Smooth muscle cell (in vitro differentiated cells): ENCODE data around the gene MPPED1. TPM values are rescaled to one million over a fixed set of nuclear protein-coding genes. Genes with fewer than 3 reads are reported as not detected.

ENCODE experiments used
- DNase-seq: peaks from one replicate; lab custom pipeline; 2025; ENCODE audit not compliant: unreplicated experiment; lab: John Stamatoyannopoulos, UW
- H2AFZ ChIP-seq: fragments of 200-600 bp; sonication (generic); 2 replicates; pipeline ENCODE4 v1.6.0; 2016; ENCODE audit warnings: antibody characterized with exemption, low read depth, mild to moderate bottlenecking
- H3F3A ChIP-seq: fragments of 200-600 bp; sonication (generic); 2 replicates; pipeline ENCODE4 v1.6.0; 2017; ENCODE audit warnings: antibody characterized with exemption, low read depth
- H3K27ac ChIP-seq: fragments of 200-600 bp; sonication (generic); 2 replicates; pipeline ENCODE4 v1.5.1; 2016; ENCODE audit warnings: low read depth, mild to moderate bottlenecking
- H3K27me3 ChIP-seq: fragments of 200-600 bp; sonication (generic); 2 replicates; pipeline ENCODE4 v1.6.1; 2016; ENCODE audit warnings: low read depth, mild to moderate bottlenecking
- H3K36me3 ChIP-seq: fragments of 200-600 bp; sonication (generic); 2 replicates; pipeline ENCODE4 v1.5.1; 2016; ENCODE audit warnings: low read depth
- H3K4me1 ChIP-seq: fragments of 200-600 bp; sonication (generic); 2 replicates; pipeline ENCODE4 v1.5.1; 2016; ENCODE audit warnings: low read depth
- H3K4me2 ChIP-seq: fragments of 200-600 bp; sonication (generic); 2 replicates; pipeline ENCODE4 v1.6.0; 2016; ENCODE audit warnings: mild to moderate bottlenecking
- H3K4me3 ChIP-seq: fragments of 200-600 bp; sonication (generic); 2 replicates; pipeline ENCODE4 v1.5.1; 2016; ENCODE audit warnings: mild to moderate bottlenecking
- H3K79me2 ChIP-seq: fragments of 200-600 bp; sonication (generic); 2 replicates; pipeline ENCODE4 v1.6.0; 2016; ENCODE audit warnings: low read depth, mild to moderate bottlenecking
- H3K9ac ChIP-seq: fragments of 200-600 bp; sonication (generic); 2 replicates; pipeline ENCODE4 v1.6.0; 2016; ENCODE audit warnings: low read depth
- H3K9me3 ChIP-seq: fragments of 200-600 bp; sonication (generic); replicated peaks from 2 replicates; pipeline ENCODE4 v1.5.1; 2016; ENCODE audit warnings: low read depth
- H4K20me1 ChIP-seq: fragments of 200-600 bp; sonication (generic); 2 replicates; pipeline ENCODE4 v1.6.0; 2016; ENCODE audit warnings: low read depth
- WGBS: methylation state at CpG from one replicate; pipeline ENCODE4 v1.1.7; 2016; ENCODE audit warnings: low lambda C conversion rate; 5-methylcytosine and 5-hydroxymethylcytosine counted together
- polyA plus RNA-seq: library from polyadenylated mRNA; unstranded; fragments of >200 nt; fragmentation: Nextera tagmentation; extraction: Ambion mirVana; gene quantifications from 2 replicates; pipeline ENCODE4 v1.2.1, GENCODE V29; 2016
- total RNA-seq: library from RNA; depleted of rRNA; stranded (reverse); fragments of >200 nt; gene quantifications from 2 replicates; pipeline ENCODE4 v1.2.3, GENCODE V29; 2014
- TF ChIP-seq, protein P1 (sequence below): fragments of 200-600 bp; sonication (generic); IDR thresholded peaks from 2 replicates; pipeline ENCODE4 v1.5.1; 2017; ENCODE audit warnings: borderline replicate concordance, mild to moderate bottlenecking, antibody characterized with exemption; ENCODE audit not compliant: insufficient read depth, poor library complexity, severe bottlenecking

MPPED1 gene
- total and polyA plus RNA-seq, 2 experiments from 2014 or later, result not detected

DNA sequence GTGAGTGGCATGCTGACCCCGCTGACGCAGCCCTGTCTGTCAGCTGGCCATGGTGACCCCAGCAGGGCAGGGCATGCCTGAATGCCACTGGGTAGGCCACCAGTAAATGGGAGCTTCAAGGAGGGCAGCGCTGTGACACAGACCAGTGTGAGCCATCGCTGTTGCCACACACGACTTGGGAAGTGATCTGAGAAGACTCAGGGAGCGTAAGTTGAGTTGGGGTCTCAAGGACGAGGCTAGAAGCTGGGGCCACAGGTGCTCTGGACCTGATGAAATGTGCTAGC lies 28.2 kb downstream of the MPPED1 start:
- Histone ChIP-seq H3K27ac (no peak overlapping the region), H3K9me3 (no peaks in the 10 kb centered on the region), H3K9ac (no peak overlapping the region), H3K79me2 (no peaks in the 10 kb centered on the region), H4K20me1 (no peaks in the 10 kb centered on the region), H2AFZ (no peak overlapping the region), H3K36me3 (no peaks in the 10 kb centered on the region), H3K4me3 (no peak overlapping the region), H3K4me2 (no peak overlapping the region), H3F3A (no peaks in the 10 kb centered on the region), H3K4me1 (no peaks in the 10 kb centered on the region), H3K27me3 (peaks cover 28% of the 10 kb centered on the region)
- no peak for DNase-seq
- 90% methylated on average over 7 of the region's 7 CpGs for WGBS
- TF ChIP-seq, protein P1, sequence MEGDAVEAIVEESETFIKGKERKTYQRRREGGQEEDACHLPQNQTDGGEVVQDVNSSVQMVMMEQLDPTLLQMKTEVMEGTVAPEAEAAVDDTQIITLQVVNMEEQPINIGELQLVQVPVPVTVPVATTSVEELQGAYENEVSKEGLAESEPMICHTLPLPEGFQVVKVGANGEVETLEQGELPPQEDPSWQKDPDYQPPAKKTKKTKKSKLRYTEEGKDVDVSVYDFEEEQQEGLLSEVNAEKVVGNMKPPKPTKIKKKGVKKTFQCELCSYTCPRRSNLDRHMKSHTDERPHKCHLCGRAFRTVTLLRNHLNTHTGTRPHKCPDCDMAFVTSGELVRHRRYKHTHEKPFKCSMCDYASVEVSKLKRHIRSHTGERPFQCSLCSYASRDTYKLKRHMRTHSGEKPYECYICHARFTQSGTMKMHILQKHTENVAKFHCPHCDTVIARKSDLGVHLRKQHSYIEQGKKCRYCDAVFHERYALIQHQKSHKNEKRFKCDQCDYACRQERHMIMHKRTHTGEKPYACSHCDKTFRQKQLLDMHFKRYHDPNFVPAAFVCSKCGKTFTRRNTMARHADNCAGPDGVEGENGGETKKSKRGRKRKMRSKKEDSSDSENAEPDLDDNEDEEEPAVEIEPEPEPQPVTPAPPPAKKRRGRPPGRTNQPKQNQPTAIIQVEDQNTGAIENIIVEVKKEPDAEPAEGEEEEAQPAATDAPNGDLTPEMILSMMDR, result no peak

DNA sequence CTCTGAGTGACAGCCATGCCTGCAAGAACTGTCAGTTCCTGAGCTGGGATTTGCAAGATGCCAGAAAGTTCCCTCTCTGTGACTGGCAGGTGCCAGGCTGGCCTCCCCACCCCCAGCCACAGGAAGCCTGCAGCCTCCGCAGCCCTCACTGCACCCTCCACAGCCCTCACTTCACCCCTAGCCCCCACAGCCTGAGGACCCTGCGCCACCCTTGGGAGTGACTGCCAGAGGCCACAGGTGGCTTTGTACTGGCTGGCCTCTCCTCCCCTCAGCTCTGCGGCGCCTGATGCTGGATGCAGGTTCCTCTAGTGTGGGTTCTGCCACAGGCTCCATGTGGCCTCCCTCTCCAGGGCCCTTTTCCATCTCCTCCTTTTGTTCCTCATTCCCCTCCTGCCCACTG lies 28.7 kb downstream of the MPPED1 start:
- peaks cover 28% of the 10 kb centered on the region for H3K27me3 ChIP-seq
- no peak for DNase-seq
- H2AFZ ChIP-seq, result no peak overlapping the region
- H3K4me1 ChIP-seq, result no peaks in the 10 kb centered on the region
- H3K27ac ChIP-seq, result no peak overlapping the region
- no peak overlapping the region for H3K9ac ChIP-seq
- H3K36me3 ChIP-seq, result no peaks in the 10 kb centered on the region
- H4K20me1 ChIP-seq, result no peaks in the 10 kb centered on the region
- no peaks in the 10 kb centered on the region for H3K9me3 ChIP-seq
- H3K79me2 ChIP-seq, result no peaks in the 10 kb centered on the region
- TF ChIP-seq, protein P1, result no peak
- WGBS, result 94% methylated on average over 4 of the region's 4 CpGs
- no peak overlapping the region for H3K4me2 ChIP-seq
- H3K4me3 ChIP-seq, result no peak overlapping the region
- H3F3A ChIP-seq, result no peaks in the 10 kb centered on the region

DNA sequence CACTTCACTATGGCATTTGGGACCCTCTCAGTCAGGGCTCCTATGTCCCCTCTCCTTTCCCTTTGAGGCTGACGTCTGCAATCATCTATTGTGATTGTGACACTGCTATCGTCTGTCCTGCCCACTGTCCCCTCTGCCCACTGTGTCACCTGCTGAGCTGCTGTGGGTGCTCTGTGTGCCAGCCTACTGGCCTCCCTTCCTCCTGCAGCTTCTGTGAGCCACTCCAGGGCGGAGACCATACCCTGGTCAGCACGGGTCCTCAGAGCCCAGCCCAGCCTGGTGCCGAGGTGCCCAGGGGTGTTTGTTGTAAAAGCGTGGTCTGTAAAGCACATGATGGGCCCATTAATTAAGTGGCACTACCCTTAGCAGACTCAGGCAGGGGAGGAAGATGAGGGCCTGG lies 29.4 kb downstream of the MPPED1 start:
- Histone ChIP-seq H3K27ac (no peak overlapping the region), H3K4me1 (no peaks in the 10 kb centered on the region), H3K36me3 (no peaks in the 10 kb centered on the region), H3K4me2 (no peak overlapping the region), H4K20me1 (no peaks in the 10 kb centered on the region), H3K9ac (no peak overlapping the region), H3K4me3 (no peak overlapping the region), H3K79me2 (no peaks in the 10 kb centered on the region), H2AFZ (no peak overlapping the region), H3F3A (no peaks in the 10 kb centered on the region), H3K9me3 (no peaks in the 10 kb centered on the region), H3K27me3 (peaks cover 28% of the 10 kb centered on the region)
- WGBS, result 79% methylated on average over 6 of the region's 6 CpGs
- TF ChIP-seq, protein P1, result no peak
- DNase-seq, result no peak

DNA sequence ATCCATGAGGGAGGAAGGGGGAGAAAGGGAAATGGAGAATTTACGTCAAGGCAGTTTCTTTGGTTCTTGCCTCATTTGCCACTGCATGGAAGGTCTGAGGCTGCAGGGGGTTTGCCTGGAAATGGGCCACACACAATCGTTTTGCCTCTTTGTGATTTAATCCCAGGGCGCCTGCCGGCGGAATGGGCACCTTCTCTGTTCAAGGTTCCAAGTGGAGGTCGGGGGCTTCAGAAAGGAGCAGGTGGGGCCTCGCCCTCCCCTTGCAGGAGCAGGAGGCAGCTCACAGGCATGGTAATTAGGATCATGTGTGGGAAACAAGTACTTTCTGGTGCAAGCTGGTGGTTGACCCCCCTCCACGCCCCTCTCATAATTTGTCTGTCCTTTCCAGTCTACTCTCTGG lies 29.9 kb downstream of the MPPED1 start:
- Histone ChIP-seq H2AFZ (no peak overlapping the region), H3K79me2 (no peaks in the 10 kb centered on the region), H3K4me2 (no peak overlapping the region), H3K9me3 (no peaks in the 10 kb centered on the region), H3K4me3 (no peak overlapping the region), H3F3A (no peaks in the 10 kb centered on the region), H4K20me1 (no peaks in the 10 kb centered on the region), H3K27me3 (peaks cover 28% of the 10 kb centered on the region), H3K4me1 (no peaks in the 10 kb centered on the region), H3K27ac (no peak overlapping the region), H3K9ac (no peak overlapping the region), H3K36me3 (no peaks in the 10 kb centered on the region)
- TF ChIP-seq, protein P1, result no peak
- DNase-seq, result no peak
- WGBS, result 61% methylated on average over 8 of the region's 8 CpGs
